Heart right ventricle (tissue), 16 donors: Measurements from ENCODE around the gene STIP1. TPM values are rescaled to one million over a fixed set of nuclear protein-coding genes. Genes with fewer than 3 reads are reported as not detected.

Source experiments
- ATAC-seq, 8 donors: fragments of 200-7000 bp; cut with Tn5 transposase; one replicate each; pipeline ENCODE4 v1.9.1; 2020; ENCODE audit warnings: mild to moderate bottlenecking in 8 of 8, moderate library complexity in 8 of 8, moderate number of reproducible peaks in 1 of 8
- DNase-seq, 2 donors: peaks; one replicate each; pipeline ENCODE4 v3.0.0-alpha.2; 2020
- H3K27ac ChIP-seq, 10 donors: fragments of 200-600 bp; sonication (generic) in 2 of 10; one replicate each; pipeline versions ENCODE4 v1.5.0 to v1.8.0; 2020 to 2022; ENCODE audit warnings: mild to moderate bottlenecking in 3 of 10
- H3K27me3 ChIP-seq, 7 donors: fragments of 200-600 bp; one replicate each; pipeline ENCODE4 v1.8.0; 2021 to 2022; ENCODE audit warnings: mild to moderate bottlenecking in 2 of 7
- H3K36me3 ChIP-seq, 9 donors: fragments of 200-600 bp; sonication (generic) in 1 of 9; one replicate each; pipeline versions ENCODE4 v1.5.0 to v1.8.0; 2020 to 2022; ENCODE audit warnings: mild to moderate bottlenecking in 2 of 9
- H3K4me1 ChIP-seq, 9 donors: fragments of 200-600 bp; sonication (generic) in 1 of 9; one replicate each; pipeline versions ENCODE4 v1.5.0 to v1.8.0; 2020 to 2022; ENCODE audit warnings: mild to moderate bottlenecking in 4 of 9
- H3K4me3 ChIP-seq, 10 donors: fragments of 200-600 bp; sonication (generic) in 2 of 10; one replicate each; pipeline versions ENCODE4 v1.5.0 to v1.8.0; 2020 to 2022; ENCODE audit warnings: mild to moderate bottlenecking in 7 of 10, moderate library complexity in 2 of 10
- H3K9me3 ChIP-seq, 11 donors: fragments of 200-600 bp in 10 of 11; sonication (generic) in 2 of 11; one replicate each; pipeline versions ENCODE4 v1.5.0 to v1.8.0; 2013 to 2022; ENCODE audit warnings: mild to moderate bottlenecking in 2 of 11, control low read depth in 1 of 11, moderate library complexity in 1 of 11
- CTCF ChIP-seq, 9 donors: fragments of 200-600 bp; sonication (generic) in 2 of 9; IDR thresholded peaks; one replicate each; pipeline versions ENCODE4 v1.5.0 to v1.8.0; 2021 to 2022; ENCODE audit warnings: antibody characterized with exemption in 9 of 9, mild to moderate bottlenecking in 5 of 9, moderate library complexity in 1 of 9
- WGBS, 2 donors: extraction: QIAGEN DNeasy Blood & Tissue Kit; methylation state at CpG; one replicate each; pipeline ENCODE4 v1.1.7; 2013; ENCODE audit warnings: inconsistent platforms in 1 of 2; 5-methylcytosine and 5-hydroxymethylcytosine counted together
- intact Hi-C, 10 donors: fragments of 100-400 bp; cut with DNase I; formaldehyde crosslinking; loops; one replicate each; pipeline versions ENCODE4 v1.11.1 to v1.14.2; 2022
- polyA plus RNA-seq, 2 donors: library from polyadenylated mRNA; stranded (reverse); fragments of 200-250 nt; gene quantifications; one replicate each; pipeline ENCODE4 v1.2.3, GENCODE V29; 2013
- total RNA-seq, 10 donors: library from RNA; stranded (reverse); fragmentation: NEBNext Ultra II Directional in 3 of 10; extraction: Animal tissue kit (Norgen Biotek cat#: 25700) in 3 of 10; gene quantifications; one replicate each; pipeline versions ENCODE4 v1.2.1 to v1.2.4, GENCODE V29; 2021 to 2023
- donor health status: Arrhythmogenic right ventricular cardiomyopathy.
- donor health status: ischemic (EF 13 %, LVEDD 7.1; RV severe dilation, severe dysfunction).
- donor health status: healthy with polysubstance abuse.
- donor health status: DM: no; HTN: yes; CAD: no.
- donor health status: DM: no; HTN: no; CAD: no.
- donor health status: ischemic (EF 25% LVEDD 6.9; RV normal size, moderate dysfunction).
- donor health status: ischemic (EF 25% LVEDD 5.7; RV mildly dilated, moderate dysfunction).
- donor health status: healthy.
- donor health status: DM: yes; HTN: yes; CAD: no.
- donor health status: Ischemic cardiomyopathy.
- donor health status: ischemic (EF 35%, LVEDD 5.7; RV mildly dilated, moderate dysfunction).
- donor health status: nonischemic (EF 11% LVEDD 7.7; RV severe dilation, severe dysfunction).
- donor health status: DM: yes; HTN: yes; CAD: no.
- donor health status: PGD.
- donor health status: ischemic (EF 29% LVEDD 5.4; RV normal size, mild dysfunction).
- donor health status: nonischemic (EF 23%, LVEDD 6.1; RV moderate dilation, normal function).

The STIP1 gene
- total and polyA plus RNA-seq, 12 donors, result 55.3 to 144 (median 87.9) TPM

DNA sequence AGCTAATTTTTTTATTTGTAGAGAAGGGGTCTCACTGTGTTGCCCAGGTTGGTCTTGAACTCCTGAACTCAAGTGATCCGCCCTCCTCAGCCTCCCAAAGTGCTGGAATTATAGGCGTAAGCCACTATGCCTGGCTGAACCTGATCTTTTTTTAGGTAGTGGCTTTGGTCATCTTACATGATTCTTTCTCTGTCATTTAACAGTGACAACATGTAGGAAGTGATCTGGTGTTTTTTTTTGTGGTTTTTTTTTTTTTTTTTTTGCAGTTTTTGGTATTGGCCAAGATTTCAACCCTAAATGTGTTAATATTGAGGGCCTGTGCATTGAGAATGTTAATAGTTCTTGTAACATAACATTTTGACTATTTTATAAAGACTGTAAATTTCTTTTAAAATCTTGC, 12.5 kb downstream of the STIP1 start:
- Histone ChIP-seq H3K4me3 (no peak overlapping the region), H3K9me3 (no peaks in the 10 kb centered on the region), H3K27ac (no peak overlapping the region), H3K4me1 (peaks cover 0 to 5% (median 0%) of the 10 kb centered on the region in 9 donors), H3K27me3 (no peaks in the 10 kb centered on the region), H3K36me3 (peaks cover 8 to 100% (median 86%) of the 10 kb centered on the region in 9 donors)
- DNase-seq, result no peak
- ATAC-seq, result no peak
- intact Hi-C loops, result no loop called here
- 94 to 98% methylated on average over 2 of the region's 2 CpGs for WGBS, 2 donors
- TF ChIP-seq CTCF (IDR thresholded peaks at IDR 0.05), result no peak

DNA sequence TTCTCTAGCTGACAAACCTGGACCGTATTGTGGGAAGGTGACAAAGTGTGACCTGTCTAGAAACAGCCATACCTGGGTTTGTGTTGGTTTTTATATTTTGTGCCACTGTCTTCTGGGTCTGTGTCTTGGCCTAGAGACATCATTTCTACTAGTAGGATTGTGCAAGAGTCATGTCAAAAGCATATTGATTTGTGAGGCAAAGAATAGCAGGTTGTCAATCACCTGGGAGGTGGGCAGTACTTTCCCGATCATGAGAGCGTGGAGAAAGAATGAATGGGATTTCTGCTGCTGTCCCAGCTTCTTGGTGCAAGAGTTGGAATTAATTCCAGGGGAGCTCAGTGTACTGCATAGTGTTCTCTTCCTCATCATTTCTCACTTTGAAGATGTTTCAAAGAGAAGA, 15.6 kb downstream of the STIP1 start:
- intact Hi-C loops, result loop anchor here in 3 of 10 donors (5.0 kb wide), 1 partner anchor 101 kb away; the partner anchor contains the start of gene CATSPERZ (in 3 of the 3)

GRCh38 chr11:64202992-64203391, 17.0 kb downstream of the STIP1 start:
- no peak overlapping the region for H3K27ac ChIP-seq

More for the DNA sequence above, 15.6 kb downstream of the STIP1 start:
- Histone ChIP-seq H3K27me3 (no peaks in the 10 kb centered on the region), H3K9me3 (no peaks in the 10 kb centered on the region), H3K27ac (no peak overlapping the region), H3K4me3 (no peak overlapping the region), H3K4me1 (peaks cover 2 to 26% (median 20%) of the 10 kb centered on the region in 9 donors), H3K36me3 (peaks cover 5 to 100% (median 72%) of the 10 kb centered on the region in 9 donors)
- ATAC-seq, result no peak
- DNase-seq, result no peak
- WGBS, 2 donors, result 60 to 80% methylated on average over 3 of the region's 3 CpGs
- TF ChIP-seq CTCF (IDR thresholded peaks at IDR 0.05), result no peak

GRCh38 chr11:64203421-64204079, 17.6 kb downstream of the STIP1 start:
- peaks cover 7 to 46% (median 36%) of the 10 kb centered on the region in 9 donors for H3K4me1 ChIP-seq

More at GRCh38 chr11:64202992-64203391, 17.0 kb downstream of the STIP1 start:
- H3K27me3 ChIP-seq, result no peaks in the 10 kb centered on the region
- no peak for TF ChIP-seq CTCF (IDR thresholded peaks at IDR 0.05)
- 96% methylated on average over 9 of the region's 9 CpGs for WGBS, 2 donors
- H3K9me3 ChIP-seq, result no peaks in the 10 kb centered on the region
- no peak overlapping the region for H3K4me3 ChIP-seq
- no peak for DNase-seq
- intact Hi-C loops, result loop anchor here in 3 of 10 donors (5.0 kb wide), 1 partner anchor 99 kb away; the partner anchor contains the start of gene CATSPERZ (in 3 of the 3)
- peaks cover 7 to 40% (median 30%) of the 10 kb centered on the region in 9 donors for H3K4me1 ChIP-seq
- no peak for ATAC-seq
- H3K36me3 ChIP-seq, result peaks cover 5 to 85% (median 58%) of the 10 kb centered on the region in 9 donors

More at GRCh38 chr11:64203421-64204079, 17.6 kb downstream of the STIP1 start:
- no peak for TF ChIP-seq CTCF (IDR thresholded peaks at IDR 0.05)
- intact Hi-C loops, result loop anchor here in 7 of 10 donors (1.0 to 5.0 kb wide), 4 partner anchors 65 to 99 kb away; partner anchors contain the start of gene CATSPERZ (in 5 of the 7)
- DNase-seq (no peak), ATAC-seq (no peak)
- no peaks in the 10 kb centered on the region for H3K9me3 ChIP-seq
- H3K36me3 ChIP-seq, result peaks cover 5 to 80% (median 52%) of the 10 kb centered on the region in 9 donors
- H3K4me3 ChIP-seq, result no peak overlapping the region
- whole genome bisulfite sequencing, 2 donors, result 91 to 94% methylated on average over 27 of the region's 27 CpGs
- no peaks in the 10 kb centered on the region for H3K27me3 ChIP-seq
- H3K27ac ChIP-seq, result no peak overlapping the region
